ENCODE measurements around the gene MBD6. TPM values are rescaled to one million over a fixed set of nuclear protein-coding genes. Genes with fewer than 3 reads are reported as not detected.
"Not testable (repeated sequence)": the region's sequence is repeated elsewhere in the genome, so short reads cannot be mapped to it uniquely, and the experiment has no call there.

The MBD6 gene
- total RNA-seq, 6 donors from 2014 or later = 25.1 to 184 (median 94.7) TPM

GRCh38 chr12:57517187-57517586 is 5.4 kb upstream of the MBD6 start:
- Histone ChIP-seq H3K4me3 (no peak overlapping the region), H3K36me3 (peaks cover 21 to 63% (median 48%) of the 10 kb centered on the region in 4 donors), H3K9me3 (no peaks in the 10 kb centered on the region), H3K4me1 (peaks cover 30 to 47% (median 36%) of the 10 kb centered on the region in 4 donors), H3K27me3 (no peaks in the 10 kb centered on the region), H3K27ac (peak overlapping the region in 2 of 4 donors; percentile 50 to 99)
- DNase-seq (no peak), ATAC-seq (ENCODE audit: low FRiP score in 2 of 2) (no peak)
- WGBS, 2 donors = 0 to 33% methylated on average over 1 of the region's 1 CpG
- TF ChIP-seq POLR2AphosphoS5 (IDR thresholded peaks at IDR 0.05) (no peak), EP300 (IDR thresholded peaks at IDR 0.05) (no peak), CTCF (IDR thresholded peaks at IDR 0.05) (no peak), POLR2A (IDR thresholded peaks at IDR 0.05) (no peak)

GRCh38 chr12:57517718-57518117 is 4.9 kb upstream of the MBD6 start:
- 93 to 97% methylated on average over 10 of the region's 10 CpGs for WGBS, 2 donors
- ATAC-seq (ENCODE audit: low FRiP score in 2 of 2); H3K4me3 ChIP-seq; H3K9me3 ChIP-seq; H3K27me3 ChIP-seq; DNase-seq: not testable (repeated sequence)
- peaks cover 21 to 58% (median 43%) of the 10 kb centered on the region in 4 donors for H3K36me3 ChIP-seq
- peak overlapping the region in 1 of 4 donors; percentile 99 for H3K27ac ChIP-seq
- peaks cover 30 to 48% (median 37%) of the 10 kb centered on the region in 4 donors for H3K4me1 ChIP-seq

- H3K27ac ChIP-seq = peak overlapping the region; percentile 38 to 99 (median 96)
- DNase-seq (no peak), ATAC-seq (ENCODE audit: low FRiP score in 2 of 2) (no peak)
- peak overlapping the region in 2 of 4 donors; percentile 74 to 83 for H3K4me3 ChIP-seq
- TF ChIP-seq CTCF (IDR thresholded peaks at IDR 0.05) (no peak), EP300 (IDR thresholded peaks at IDR 0.05) (no peak), POLR2AphosphoS5 (IDR thresholded peaks at IDR 0.05) (no peak), POLR2A (IDR thresholded peaks at IDR 0.05) (no peak)
- no peaks in the 10 kb centered on the region for H3K27me3 ChIP-seq
- H3K36me3 ChIP-seq = peaks cover 17 to 51% (median 38%) of the 10 kb centered on the region in 4 donors
- peaks cover 31 to 49% (median 37%) of the 10 kb centered on the region in 4 donors for H3K4me1 ChIP-seq
- 71 to 75% methylated on average over 8 of the region's 8 CpGs for WGBS, 2 donors
- no peaks in the 10 kb centered on the region for H3K9me3 ChIP-seq
Measured at GRCh38 chr12:57518176-57518919, 4.3 kb upstream of the MBD6 start.

GRCh38 chr12:57518920-57519795 is 3.5 kb upstream of the MBD6 start:
- no peak for TF ChIP-seq POLR2AphosphoS5 (IDR thresholded peaks at IDR 0.05)
- TF ChIP-seq CTCF (IDR thresholded peaks at IDR 0.05) = no peak
- TF ChIP-seq EP300 (IDR thresholded peaks at IDR 0.05) = no peak
- no peak for TF ChIP-seq POLR2A (IDR thresholded peaks at IDR 0.05)
- peaks cover 39 to 57% (median 45%) of the 10 kb centered on the region in 4 donors for H3K4me1 ChIP-seq
- no peaks in the 10 kb centered on the region for H3K27me3 ChIP-seq
- peak overlapping the region; percentile 74 to 91 (median 83) for H3K4me3 ChIP-seq
- 28 to 73% methylated on average over 3 to 7 of the region's 7 CpGs for WGBS, 2 donors
- H3K9me3 ChIP-seq = no peaks in the 10 kb centered on the region
- H3K27ac ChIP-seq = peak overlapping the region; percentile 96 to 99 (median 98)
- peaks cover 17 to 47% (median 33%) of the 10 kb centered on the region in 4 donors for H3K36me3 ChIP-seq
- DNase-seq (peak in 1 of 2 donors; percentile 41), ATAC-seq (ENCODE audit: low FRiP score in 2 of 2) (no peak)

- Histone ChIP-seq H3K36me3 (peaks cover 17 to 47% (median 31%) of the 10 kb centered on the region in 4 donors), H3K4me1 (peaks cover 45 to 63% (median 51%) of the 10 kb centered on the region in 4 donors), H3K27me3 (no peaks in the 10 kb centered on the region), H3K9me3 (no peaks in the 10 kb centered on the region), H3K4me3 (peak overlapping the region; percentile 74 to 91 (median 83)), H3K27ac (peak overlapping the region; percentile 96 to 99 (median 98))
- ATAC-seq (ENCODE audit: low FRiP score in 2 of 2) (no peak), DNase-seq (no peak)
- 0% methylated on average over 5 to 8 of the region's 8 CpGs for WGBS, 2 donors
- TF ChIP-seq POLR2AphosphoS5 (IDR thresholded peaks at IDR 0.05) = peak in 1 of 2 donors; percentile 2
- no peak for TF ChIP-seq POLR2A (IDR thresholded peaks at IDR 0.05)
Measured at GRCh38 chr12:57519796-57520052, 2.9 kb upstream of the MBD6 start.

Data from upper lobe of left lung (tissue), 6 donors.